ENCODE measurements around the gene TANGO2.

TANGO2 gene

DNA sequence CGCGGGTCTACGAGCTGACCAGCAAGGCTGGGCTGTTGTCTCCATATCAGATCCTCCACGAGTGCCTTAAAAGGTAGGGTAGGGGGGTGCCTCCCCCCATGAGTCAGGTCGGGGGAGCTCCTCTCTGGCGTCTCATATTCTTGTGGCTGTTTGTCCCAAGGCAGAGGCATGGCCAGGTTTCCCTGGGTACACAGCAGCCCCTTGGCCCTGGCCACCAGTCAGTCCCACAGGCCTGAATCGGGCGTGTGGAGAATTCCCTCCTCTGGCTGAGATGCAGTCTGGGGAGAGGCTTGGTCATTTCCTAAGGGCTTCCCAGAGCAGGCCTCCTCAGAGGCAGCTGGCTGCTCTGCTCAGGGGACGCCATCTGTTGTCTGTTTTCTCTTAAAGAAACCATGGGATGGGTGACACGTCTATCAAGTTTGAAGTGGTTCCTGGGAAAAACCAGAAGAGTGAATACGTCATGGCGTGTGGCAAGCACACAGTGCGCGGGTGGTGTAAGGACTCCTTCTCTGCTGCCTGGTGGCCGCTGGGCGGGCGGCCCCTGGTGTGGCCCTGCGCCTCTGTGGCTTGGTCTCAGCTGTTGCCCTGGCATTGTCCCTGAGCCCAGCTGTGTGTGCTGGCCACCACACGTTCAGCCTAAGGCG, 85.4 kb downstream of the TANGO2 start:
- DNase-seq (ENCODE audit: low spot score) = no peak

GRCh38 chr22:20106849-20107237, 85.9 kb downstream of the TANGO2 start:
- DNase-seq (ENCODE audit: low spot score) = no peak

DNA sequence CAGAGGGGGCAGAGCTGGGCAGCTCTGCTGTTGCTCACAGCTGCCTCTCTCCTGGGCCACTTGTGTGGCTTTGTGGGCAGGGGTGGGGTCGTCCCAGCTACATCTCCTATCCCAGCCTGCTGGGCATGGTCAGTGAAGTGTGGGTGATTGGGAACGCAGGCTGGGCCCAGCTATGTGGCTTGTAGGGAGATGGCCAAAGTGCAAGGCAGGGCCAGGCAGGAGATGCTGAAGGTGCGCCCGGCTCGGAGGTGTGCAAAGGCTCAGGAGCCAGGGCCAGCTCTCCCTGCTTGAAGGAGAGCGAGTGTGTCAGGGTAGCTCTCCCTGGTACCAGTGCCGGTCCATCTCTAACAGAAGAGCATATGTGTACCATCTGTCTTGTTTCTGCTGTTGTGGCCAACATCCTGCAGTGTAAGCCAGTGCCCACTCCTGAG, 86.6 kb downstream of the TANGO2 start:
- no peak for DNase-seq (ENCODE audit: low spot score)

DNA sequence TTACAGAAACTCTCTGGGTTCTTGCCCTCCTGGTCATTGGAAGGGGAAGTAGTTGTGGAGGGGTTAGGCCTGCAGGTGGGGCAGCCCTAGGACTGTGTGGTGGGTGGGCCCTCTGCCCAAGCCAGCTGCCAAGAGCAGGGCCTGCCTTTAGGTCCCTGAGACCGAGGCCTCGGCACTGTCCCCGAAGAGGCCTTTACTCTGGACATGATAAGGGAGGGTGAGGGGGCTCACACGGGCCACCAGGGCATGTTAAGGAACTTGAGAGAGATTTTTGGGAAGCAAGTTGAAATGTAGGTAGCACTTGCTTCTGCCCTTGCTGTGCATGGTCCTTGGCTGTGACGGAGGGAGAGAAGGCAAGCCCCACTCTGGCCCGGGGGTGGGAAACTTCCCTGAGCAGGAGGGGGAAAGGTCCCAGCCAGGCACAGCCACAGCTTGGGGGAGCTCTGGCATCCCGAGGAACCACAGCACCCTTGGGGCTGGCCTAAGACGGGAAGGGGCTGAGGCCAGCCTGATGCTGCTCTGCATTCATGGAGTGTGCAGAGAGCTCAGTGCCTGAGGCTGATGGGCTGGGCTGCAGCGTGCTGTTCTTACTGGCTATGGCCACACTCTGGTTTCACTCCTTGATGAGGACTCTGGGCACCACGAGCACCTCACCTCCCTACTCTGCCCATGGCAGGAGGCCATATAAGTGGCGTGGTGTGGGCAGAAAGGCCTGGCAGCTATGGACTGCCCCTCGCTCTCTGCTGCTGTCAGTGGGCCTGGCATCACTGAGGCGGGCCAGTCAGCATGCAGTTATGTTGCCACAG, 87.2 kb downstream of the TANGO2 start:
- DNase-seq (ENCODE audit: low spot score) = no peak

- no peak for DNase-seq (ENCODE audit: low spot score)
Measured at GRCh38 chr22:20108757-20109230, 87.9 kb downstream of the TANGO2 start.

DNA sequence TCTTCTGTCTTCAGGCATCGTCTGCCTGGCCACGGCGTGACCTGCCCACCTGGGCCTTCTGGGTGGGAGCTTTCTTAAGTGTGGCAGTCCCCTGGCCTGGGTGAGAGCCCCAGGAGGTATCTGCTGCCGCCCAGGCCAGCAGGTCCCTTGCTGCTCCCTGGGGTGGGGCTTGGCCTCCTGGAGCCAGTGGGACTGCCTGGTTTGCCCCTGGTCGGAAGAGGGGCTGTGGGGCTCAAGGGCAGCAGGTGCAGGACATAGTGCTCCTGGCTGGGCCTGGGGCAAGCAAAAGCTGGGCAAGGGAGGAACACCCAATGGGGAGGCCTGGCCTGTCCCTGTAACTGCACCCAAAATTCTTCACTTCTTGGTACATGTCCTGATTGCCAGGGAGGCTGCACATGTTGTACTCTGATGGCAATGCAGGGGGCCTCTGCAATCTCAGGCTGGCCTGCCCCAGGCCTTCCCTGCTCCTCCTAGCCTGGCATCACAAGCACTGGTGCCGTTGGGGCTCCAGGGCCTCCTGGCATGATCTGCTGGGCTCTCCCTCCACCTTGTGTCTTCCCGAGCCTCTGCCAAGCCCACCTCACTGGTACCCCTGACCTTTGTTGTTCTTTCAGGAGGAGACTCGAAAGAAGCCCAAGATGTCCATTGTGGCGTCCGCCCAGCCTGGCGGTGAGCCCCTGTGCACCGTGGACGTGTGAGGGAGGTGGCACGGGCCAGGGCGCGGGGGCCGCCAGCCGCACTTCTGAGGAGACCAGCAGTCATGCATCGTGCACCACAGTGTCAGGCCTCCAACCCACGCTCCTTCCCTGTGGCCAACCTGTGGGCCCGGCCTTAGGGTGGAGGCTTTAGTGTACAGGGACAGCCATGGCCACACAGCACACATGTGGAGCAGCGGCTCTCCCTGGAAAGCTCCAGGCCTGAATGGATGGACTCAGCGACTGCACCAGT, 88.8 kb downstream of the TANGO2 start:
- no peak for DNase-seq (ENCODE audit: low spot score)

DNA sequence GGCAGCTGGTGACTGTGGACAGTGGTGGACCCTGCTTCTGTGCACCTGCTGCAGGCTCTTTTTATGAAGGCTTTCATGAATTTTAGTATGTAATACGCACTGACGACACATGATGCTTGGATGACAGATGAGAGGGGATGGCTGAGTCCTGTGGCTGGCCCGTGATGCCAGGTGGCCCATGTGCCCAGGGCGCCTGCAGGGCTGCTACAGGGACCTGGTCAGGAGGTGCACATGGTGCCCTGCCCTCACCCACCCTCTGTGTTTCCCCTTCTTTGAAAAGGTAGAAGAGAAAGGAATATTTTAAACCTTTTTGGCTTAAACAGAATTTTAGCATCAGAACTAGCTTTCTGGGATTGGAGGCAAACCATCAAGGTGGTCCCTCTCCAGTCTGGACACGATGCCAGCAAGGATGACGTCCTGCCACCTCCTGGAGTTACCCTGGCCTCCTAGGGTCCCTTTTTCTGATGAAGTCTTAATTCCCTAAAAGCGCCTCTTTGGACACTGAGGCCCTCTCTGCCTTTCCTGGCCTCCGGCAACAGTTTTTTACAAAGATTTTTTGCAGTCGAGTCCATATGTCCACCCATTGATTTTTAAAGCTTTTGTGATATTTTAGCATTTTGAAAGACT, 89.6 kb downstream of the TANGO2 start:
- no peak for DNase-seq (ENCODE audit: low spot score)

GRCh38 chr22:20111045-20111688, 90.3 kb downstream of the TANGO2 start:
- no peak for DNase-seq (ENCODE audit: low spot score)

DNA sequence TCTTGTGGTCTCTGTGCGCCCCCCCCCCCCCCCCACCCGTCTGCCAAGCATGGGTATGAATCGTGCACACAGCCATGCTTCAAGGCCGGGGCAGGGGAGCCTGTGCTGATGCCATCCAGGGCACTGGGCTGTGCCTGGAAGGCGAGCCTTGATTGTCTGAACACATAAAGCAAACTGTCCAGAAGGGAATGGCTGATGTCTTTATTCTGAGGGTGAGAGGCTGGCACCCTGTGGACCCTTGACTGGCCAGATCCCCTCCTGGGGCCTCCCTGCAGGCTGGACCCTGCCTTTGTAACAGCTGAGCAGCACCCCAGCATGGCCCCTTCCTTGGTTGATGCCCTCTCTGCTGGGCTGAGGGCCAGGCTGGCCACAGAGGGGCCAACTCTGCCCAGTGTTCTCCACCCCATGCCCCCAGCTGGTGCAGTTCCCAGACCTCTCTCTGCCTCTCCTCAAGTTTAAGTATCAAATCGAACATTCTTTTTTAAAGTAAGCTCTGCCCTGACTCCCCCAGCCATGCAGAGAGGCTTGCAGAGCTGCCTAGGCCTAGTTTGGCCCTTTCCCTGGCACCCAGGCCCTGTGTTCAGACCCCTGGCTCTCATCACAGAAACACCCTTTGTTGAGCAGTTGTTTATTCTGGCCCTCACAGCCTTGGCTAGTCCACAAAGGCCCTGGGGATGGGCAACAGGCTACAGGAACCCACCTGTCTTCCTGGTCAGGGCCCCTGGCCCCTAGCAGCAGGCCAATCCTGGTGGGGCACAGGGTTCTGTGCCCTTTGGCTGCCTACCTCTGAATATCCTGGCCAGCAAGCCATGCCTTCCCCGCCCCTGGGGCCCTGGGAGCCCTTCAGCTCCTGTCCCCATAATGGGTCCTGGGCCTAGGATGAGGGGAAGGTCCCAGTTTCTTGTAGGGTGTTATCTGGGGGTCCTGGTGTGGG, 91.0 kb downstream of the TANGO2 start:
- no peak for DNase-seq (ENCODE audit: low spot score)

- no peak for DNase-seq (ENCODE audit: low spot score)
Measured at GRCh38 chr22:20112623-20113511, 92.0 kb downstream of the TANGO2 start.

DNA sequence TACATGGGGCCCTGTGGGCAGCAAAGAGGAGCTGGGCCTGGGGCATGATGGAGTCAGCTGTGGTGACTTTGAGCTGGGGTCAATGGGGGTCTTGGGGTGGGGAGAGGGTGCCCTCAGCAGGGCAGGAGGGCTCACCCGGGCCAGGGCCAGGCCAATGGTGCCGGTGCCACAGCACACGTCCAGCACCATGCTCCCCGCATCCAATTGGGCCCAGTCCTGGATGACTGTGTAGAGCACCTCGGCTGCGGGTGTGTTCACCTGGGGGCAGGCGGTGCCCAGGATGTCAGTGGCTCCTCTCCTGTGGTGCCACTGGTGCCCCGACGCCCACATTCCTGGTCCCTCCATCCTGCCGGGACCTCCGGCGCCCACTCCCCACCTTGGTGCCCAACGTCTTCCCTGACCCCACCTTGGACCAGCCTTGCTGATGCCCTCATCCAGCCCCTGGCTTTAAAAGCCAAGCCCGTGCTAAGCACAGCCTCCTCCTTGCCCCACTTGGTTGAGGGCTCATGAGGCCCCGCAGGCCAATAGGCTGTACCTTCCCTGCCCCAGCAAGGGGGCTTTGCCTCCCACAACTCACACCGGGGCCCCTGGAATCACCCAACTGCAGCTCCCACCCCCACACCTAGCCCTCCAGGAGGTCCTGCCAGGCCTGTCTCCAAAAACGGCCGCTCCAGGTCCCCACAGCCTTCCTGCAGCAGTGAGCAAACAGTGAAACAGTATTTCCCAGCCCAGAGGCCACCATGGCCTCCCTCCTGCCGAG, 92.8 kb downstream of the TANGO2 start:
- no peak for DNase-seq (ENCODE audit: low spot score)

- DNase-seq (ENCODE audit: low spot score) = no peak
Measured at GRCh38 chr22:20114506-20115475, 93.9 kb downstream of the TANGO2 start.

- DNase-seq (ENCODE audit: low spot score) = no peak
Measured at GRCh38 chr22:20115691-20116375, 94.9 kb downstream of the TANGO2 start, which contains the start of gene RANBP1. Gene RANBP1, plus strand, starts transcription at chr22:20116104. Its CDS starts 81 bp downstream, at chr22:20116185.

DNA sequence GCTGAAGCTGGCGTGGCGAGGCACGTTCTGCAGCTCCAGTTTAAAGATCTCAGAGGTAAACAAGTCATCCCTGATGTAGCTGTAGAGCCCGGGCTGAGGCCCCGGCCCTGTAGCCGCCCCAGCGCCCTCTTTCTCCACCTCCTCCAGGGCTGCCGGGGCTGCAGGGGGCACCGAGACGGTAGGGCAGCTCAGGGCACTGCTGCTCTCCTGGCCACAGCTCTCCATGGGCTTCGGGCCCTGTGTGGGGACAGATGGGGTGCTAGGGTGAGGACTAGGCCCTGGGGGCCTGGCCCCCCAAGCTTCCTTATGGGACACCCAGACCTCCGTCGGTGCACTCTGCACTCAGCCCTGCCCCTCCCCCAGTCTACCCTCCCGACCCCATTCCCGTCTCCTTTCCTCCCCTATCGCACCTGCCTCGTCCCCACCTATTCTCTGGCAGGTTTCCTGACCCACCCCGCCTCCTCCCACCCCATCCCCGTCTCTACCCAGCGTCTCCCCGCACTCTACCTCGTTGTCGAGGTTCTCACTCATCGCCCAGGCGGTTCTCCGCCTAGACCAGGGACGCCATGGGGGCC, 95.6 kb downstream of the TANGO2 start:
- DNase-seq (ENCODE audit: low spot score) = no peak
